ENCODE results near the gene CIBAR2.

The CIBAR2 gene

GRCh38 chr16:85151603-85152413 lies 39.5 kb upstream of the CIBAR2 start:
- H3K18ac ChIP-seq (ENCODE audit: low read length): no peak overlapping the region
- H2BK120ac ChIP-seq (ENCODE audit: low read depth, low read length): no peak overlapping the region
- H4K5ac ChIP-seq (ENCODE audit: low read length): no peak overlapping the region
- H2BK5ac ChIP-seq (ENCODE audit: low read length): no peak overlapping the region
- H3K56ac ChIP-seq (ENCODE audit: low read length): no peak overlapping the region
- no peaks in the 10 kb centered on the region for H3K79me1 ChIP-seq (ENCODE audit: low read length)
- WGBS (ENCODE audit: extremely low coverage, insufficient coverage, low lambda C conversion rate): no CpG with 5 or more reads among the region's 24 CpGs
- H3K79me2 ChIP-seq (ENCODE audit: control insufficient read depth, insufficient read depth, low read length): no peaks in the 10 kb centered on the region
- no peak overlapping the region for H4K8ac ChIP-seq (ENCODE audit: low read depth, low read length)
- H3K4me2 ChIP-seq (ENCODE audit: low read length): no peak overlapping the region
- H3K4me1 ChIP-seq (ENCODE audit: control insufficient read depth, low read depth, low read length): no peaks in the 10 kb centered on the region
- no peak overlapping the region for H2BK15ac ChIP-seq (replicated peaks; ENCODE audit: low read depth)
- no peak overlapping the region for H3K4ac ChIP-seq (ENCODE audit: low read depth, low read length)
- no peak overlapping the region for H3K23ac ChIP-seq (ENCODE audit: low read length)
- DNase-seq: peak; percentile 39
- no peaks in the 10 kb centered on the region for H3K27me3 ChIP-seq (ENCODE audit: insufficient read depth, low read length, poor library complexity)
- H3K9ac ChIP-seq (ENCODE audit: low read length): no peak overlapping the region
- H3K36me3 ChIP-seq (ENCODE audit: control insufficient read depth, insufficient read depth, low read length): no peaks in the 10 kb centered on the region
- no peak overlapping the region for H3K4me3 ChIP-seq (ENCODE audit: low read length)
- H2AK5ac ChIP-seq (ENCODE audit: low read length): no peak overlapping the region
- H3K27ac ChIP-seq (ENCODE audit: low read depth, low read length): no peak overlapping the region

- no peaks in the 10 kb centered on the region for H3K36me3 ChIP-seq (ENCODE audit: control insufficient read depth, insufficient read depth, low read length)
These were observed 38.9 kb upstream of the CIBAR2 start for GRCh38 chr16:85151079-85151602.

GRCh38 chr16:85150331-85150940 lies 38.2 kb upstream of the CIBAR2 start:
- Histone ChIP-seq H3K79me1 (ENCODE audit: low read length) (no peaks in the 10 kb centered on the region), H3K23ac (ENCODE audit: low read length) (no peak overlapping the region), H3K79me2 (ENCODE audit: control insufficient read depth, insufficient read depth, low read length) (no peaks in the 10 kb centered on the region), H2BK120ac (ENCODE audit: low read depth, low read length) (no peak overlapping the region), H3K9ac (ENCODE audit: low read length) (no peak overlapping the region), H3K27ac (ENCODE audit: low read depth, low read length) (no peak overlapping the region), H3K4me2 (ENCODE audit: low read length) (no peak overlapping the region), H3K36me3 (ENCODE audit: control insufficient read depth, insufficient read depth, low read length) (no peaks in the 10 kb centered on the region), H2AK5ac (ENCODE audit: low read length) (no peak overlapping the region), H2BK5ac (ENCODE audit: low read length) (no peak overlapping the region), H3K4ac (ENCODE audit: low read depth, low read length) (no peak overlapping the region), H2BK15ac (replicated peaks; ENCODE audit: low read depth) (no peak overlapping the region), H4K8ac (ENCODE audit: low read depth, low read length) (no peak overlapping the region), H4K5ac (ENCODE audit: low read length) (no peak overlapping the region), H3K18ac (ENCODE audit: low read length) (no peak overlapping the region), H3K4me1 (ENCODE audit: control insufficient read depth, low read depth, low read length) (no peaks in the 10 kb centered on the region), H3K27me3 (ENCODE audit: insufficient read depth, low read length, poor library complexity) (no peaks in the 10 kb centered on the region), H3K4me3 (ENCODE audit: low read length) (no peak overlapping the region), H3K56ac (ENCODE audit: low read length) (no peak overlapping the region)
- WGBS (ENCODE audit: extremely low coverage, insufficient coverage, low lambda C conversion rate): no CpG with 5 or more reads among the region's 9 CpGs
- DNase-seq: no peak

More at GRCh38 chr16:85151079-85151602, 38.9 kb upstream of the CIBAR2 start:
- no peak overlapping the region for H2AK5ac ChIP-seq (ENCODE audit: low read length)
- no peak overlapping the region for H3K23ac ChIP-seq (ENCODE audit: low read length)
- H3K79me1 ChIP-seq (ENCODE audit: low read length): no peaks in the 10 kb centered on the region
- no peak overlapping the region for H3K4ac ChIP-seq (ENCODE audit: low read depth, low read length)
- H2BK15ac ChIP-seq (replicated peaks; ENCODE audit: low read depth): no peak overlapping the region
- H3K9ac ChIP-seq (ENCODE audit: low read length): no peak overlapping the region
- no peak for DNase-seq
- no peak overlapping the region for H3K56ac ChIP-seq (ENCODE audit: low read length)
- no peak overlapping the region for H4K5ac ChIP-seq (ENCODE audit: low read length)
- H3K4me1 ChIP-seq (ENCODE audit: control insufficient read depth, low read depth, low read length): no peaks in the 10 kb centered on the region
- H3K27me3 ChIP-seq (ENCODE audit: insufficient read depth, low read length, poor library complexity): no peaks in the 10 kb centered on the region
- H3K4me3 ChIP-seq (ENCODE audit: low read length): no peak overlapping the region
- H3K18ac ChIP-seq (ENCODE audit: low read length): no peak overlapping the region
- no peak overlapping the region for H3K4me2 ChIP-seq (ENCODE audit: low read length)
- H4K8ac ChIP-seq (ENCODE audit: low read depth, low read length): no peak overlapping the region
- WGBS (ENCODE audit: extremely low coverage, insufficient coverage, low lambda C conversion rate): no CpG with 5 or more reads among the region's 11 CpGs
- H3K27ac ChIP-seq (ENCODE audit: low read depth, low read length): no peak overlapping the region
- no peak overlapping the region for H2BK120ac ChIP-seq (ENCODE audit: low read depth, low read length)
- no peak overlapping the region for H2BK5ac ChIP-seq (ENCODE audit: low read length)
- H3K79me2 ChIP-seq (ENCODE audit: control insufficient read depth, insufficient read depth, low read length): no peaks in the 10 kb centered on the region

DNA sequence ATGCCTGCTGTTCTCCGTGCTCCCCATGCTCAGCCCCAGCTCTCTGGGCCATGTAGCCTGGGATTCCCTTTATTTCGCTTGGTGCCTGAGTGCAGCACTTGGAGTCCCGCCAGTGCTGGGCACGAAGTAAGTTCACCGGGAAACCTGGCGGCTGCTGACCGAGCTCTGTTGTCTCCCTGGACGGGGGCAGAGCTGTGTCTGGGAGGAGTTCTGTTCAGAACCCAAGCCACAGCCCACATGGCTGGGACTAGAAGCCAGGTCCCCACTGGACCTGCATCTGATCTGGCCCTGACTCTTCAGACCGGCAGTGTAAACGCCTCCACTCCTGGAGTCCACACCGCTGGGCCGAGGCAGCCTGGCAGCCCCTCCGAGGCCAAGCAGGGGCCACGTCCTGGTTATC lies 37.5 kb upstream of the CIBAR2 start:
- Histone ChIP-seq H3K4me1 (ENCODE audit: control insufficient read depth, low read depth, low read length) (no peaks in the 10 kb centered on the region), H3K18ac (ENCODE audit: low read length) (no peak overlapping the region), H4K5ac (ENCODE audit: low read length) (no peak overlapping the region), H3K36me3 (ENCODE audit: control insufficient read depth, insufficient read depth, low read length) (no peaks in the 10 kb centered on the region), H3K27ac (ENCODE audit: low read depth, low read length) (no peak overlapping the region), H3K27me3 (ENCODE audit: insufficient read depth, low read length, poor library complexity) (no peaks in the 10 kb centered on the region), H4K8ac (ENCODE audit: low read depth, low read length) (no peak overlapping the region), H3K4me3 (ENCODE audit: low read length) (no peak overlapping the region), H2BK120ac (ENCODE audit: low read depth, low read length) (no peak overlapping the region), H3K23ac (ENCODE audit: low read length) (no peak overlapping the region), H2AK5ac (ENCODE audit: low read length) (no peak overlapping the region), H3K4ac (ENCODE audit: low read depth, low read length) (no peak overlapping the region), H3K79me2 (ENCODE audit: control insufficient read depth, insufficient read depth, low read length) (no peaks in the 10 kb centered on the region), H3K4me2 (ENCODE audit: low read length) (no peak overlapping the region), H2BK5ac (ENCODE audit: low read length) (no peak overlapping the region), H3K9ac (ENCODE audit: low read length) (no peak overlapping the region), H2BK15ac (replicated peaks; ENCODE audit: low read depth) (no peak overlapping the region), H3K56ac (ENCODE audit: low read length) (no peak overlapping the region), H3K79me1 (ENCODE audit: low read length) (no peaks in the 10 kb centered on the region)
- no peak for DNase-seq
- no CpG with 5 or more reads among the region's 14 CpGs for whole genome bisulfite sequencing (ENCODE audit: extremely low coverage, insufficient coverage, low lambda C conversion rate)

DNA sequence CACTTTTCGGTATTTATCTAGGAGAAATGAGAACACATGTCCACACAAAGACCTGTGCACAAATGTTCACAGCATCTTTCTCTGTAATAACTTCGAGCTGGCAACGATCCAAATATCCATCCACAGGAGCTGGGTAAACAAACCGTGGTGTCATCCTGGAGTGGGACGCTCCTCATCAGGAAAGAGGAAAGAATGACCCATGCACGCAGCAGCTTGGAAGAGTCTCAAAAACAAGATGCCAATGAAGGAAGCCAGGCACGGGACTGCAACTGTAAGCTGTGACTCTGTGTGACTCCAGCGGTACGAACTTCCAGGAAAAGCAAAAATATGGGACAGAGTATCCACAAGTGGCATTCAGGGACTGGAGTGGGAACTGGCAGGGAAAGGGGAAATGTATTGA lies 36.7 kb upstream of the CIBAR2 start:
- Histone ChIP-seq H4K8ac (ENCODE audit: low read depth, low read length) (no peak overlapping the region), H3K79me1 (ENCODE audit: low read length) (no peaks in the 10 kb centered on the region), H3K4me3 (ENCODE audit: low read length) (no peak overlapping the region), H3K27ac (ENCODE audit: low read depth, low read length) (no peak overlapping the region), H3K27me3 (ENCODE audit: insufficient read depth, low read length, poor library complexity) (no peaks in the 10 kb centered on the region), H2BK5ac (ENCODE audit: low read length) (no peak overlapping the region), H3K36me3 (ENCODE audit: control insufficient read depth, insufficient read depth, low read length) (no peaks in the 10 kb centered on the region), H3K79me2 (ENCODE audit: control insufficient read depth, insufficient read depth, low read length) (no peaks in the 10 kb centered on the region), H3K18ac (ENCODE audit: low read length) (no peak overlapping the region), H3K9ac (ENCODE audit: low read length) (no peak overlapping the region), H2AK5ac (ENCODE audit: low read length) (no peak overlapping the region), H3K56ac (ENCODE audit: low read length) (no peak overlapping the region), H3K4ac (ENCODE audit: low read depth, low read length) (no peak overlapping the region), H4K5ac (ENCODE audit: low read length) (no peak overlapping the region), H3K23ac (ENCODE audit: low read length) (no peak overlapping the region), H2BK15ac (replicated peaks; ENCODE audit: low read depth) (no peak overlapping the region), H3K4me2 (ENCODE audit: low read length) (no peak overlapping the region), H2BK120ac (ENCODE audit: low read depth, low read length) (no peak overlapping the region), H3K4me1 (ENCODE audit: control insufficient read depth, low read depth, low read length) (peaks cover 2% of the 10 kb centered on the region)
- DNase-seq: no peak
- WGBS (ENCODE audit: extremely low coverage, insufficient coverage, low lambda C conversion rate): no CpG with 5 or more reads among the region's 9 CpGs
